Brain pericyte (primary cell): ENCODE measurements around the gene KRTAP9-1.
"Not testable (repeated sequence)": the region's sequence is repeated elsewhere in the genome, so short reads cannot be mapped to it uniquely, and the experiment has no call there.

Experiments
- DNase-seq: peaks from one replicate; pipeline ENCODE4 v3.0.0-alpha.2; 2012; ENCODE audit warnings: low read depth, low spot score

KRTAP9-1 gene, protein sequence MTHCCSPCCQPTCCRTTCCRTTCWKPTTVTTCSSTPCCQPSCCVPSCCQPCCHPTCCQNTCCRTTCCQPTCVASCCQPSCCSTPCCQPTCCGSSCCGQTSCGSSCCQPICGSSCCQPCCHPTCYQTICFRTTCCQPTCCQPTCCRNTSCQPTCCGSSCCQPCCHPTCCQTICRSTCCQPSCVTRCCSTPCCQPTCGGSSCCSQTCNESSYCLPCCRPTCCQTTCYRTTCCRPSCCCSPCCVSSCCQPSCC

GRCh38 chr17:41189837-41190318 is at the start of gene KRTAP9-1:
KRTAP9-1 (plus strand) TSS chr17:41189887; CDS start chr17:41189887, 0 bp downstream.
- DNase-seq: not testable (repeated sequence)

- no peak for DNase-seq
These were observed 49.1 kb upstream of the KRTAP9-1 start, which contains the start of gene KRTAP4-6 for GRCh38 chr17:41140360-41141131. KRTAP4-6 (minus strand) TSS chr17:41140544; CDS start chr17:41140487, 57 bp downstream.

- no peak for DNase-seq
These were observed 48.3 kb upstream of the KRTAP9-1 start for GRCh38 chr17:41141361-41141760.

- DNase-seq: no peak
These were observed 44.8 kb upstream of the KRTAP9-1 start for GRCh38 chr17:41144846-41145245.

DNA sequence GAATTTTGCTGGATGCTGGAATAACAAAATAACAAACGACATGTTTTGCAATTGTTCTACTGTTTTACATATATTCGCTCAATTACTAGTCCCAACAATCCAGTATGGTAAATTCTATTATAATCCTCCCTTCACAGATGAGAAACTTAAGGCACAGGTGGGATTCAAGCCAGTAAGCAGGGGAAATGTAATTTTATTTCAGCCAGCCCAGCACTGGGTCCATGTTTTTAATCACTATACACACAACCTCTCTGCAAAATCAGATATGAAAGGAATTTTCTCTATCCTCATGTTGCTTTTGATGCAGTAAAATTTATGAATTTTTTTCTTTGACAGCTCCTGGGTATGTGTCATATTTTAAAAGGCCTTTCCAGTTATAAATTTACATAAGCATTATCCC is 44.4 kb upstream of the KRTAP9-1 start:
- DNase-seq: no peak

DNA sequence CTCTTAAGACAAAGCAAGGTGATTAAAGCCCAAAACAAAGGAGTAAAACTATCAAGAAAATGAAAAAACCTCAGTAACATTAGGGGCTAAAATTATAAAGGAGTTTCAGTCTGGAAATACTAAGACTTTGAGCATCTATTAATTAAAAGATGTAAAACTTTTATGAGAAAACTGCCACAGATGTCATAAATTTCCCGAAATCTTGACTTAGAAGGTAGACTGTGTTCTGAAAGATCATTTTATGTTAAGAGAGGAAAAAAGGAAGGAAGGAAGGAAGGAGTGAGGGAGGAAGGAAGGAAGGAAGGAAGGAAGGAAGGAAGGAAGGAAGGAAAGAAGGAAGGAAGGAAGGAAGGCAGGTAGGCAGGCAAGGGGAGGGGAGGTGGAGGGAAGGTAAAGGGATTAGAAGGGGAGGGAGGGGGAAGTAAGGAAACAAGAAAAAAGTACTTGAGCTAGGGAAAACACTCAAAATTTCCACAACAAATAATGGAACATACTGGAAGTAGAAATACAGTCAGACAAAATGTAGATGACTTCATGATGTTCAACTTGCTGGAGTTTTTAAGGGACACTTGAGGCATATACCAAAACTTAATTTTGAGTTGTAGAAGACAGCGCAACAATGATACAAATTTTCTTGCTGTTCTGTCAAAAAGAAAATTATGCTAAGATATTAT is 42.0 kb upstream of the KRTAP9-1 start:
- no peak for DNase-seq

- not testable (repeated sequence) for DNase-seq
These were observed 40.6 kb upstream of the KRTAP9-1 start for GRCh38 chr17:41148971-41149651.

DNA sequence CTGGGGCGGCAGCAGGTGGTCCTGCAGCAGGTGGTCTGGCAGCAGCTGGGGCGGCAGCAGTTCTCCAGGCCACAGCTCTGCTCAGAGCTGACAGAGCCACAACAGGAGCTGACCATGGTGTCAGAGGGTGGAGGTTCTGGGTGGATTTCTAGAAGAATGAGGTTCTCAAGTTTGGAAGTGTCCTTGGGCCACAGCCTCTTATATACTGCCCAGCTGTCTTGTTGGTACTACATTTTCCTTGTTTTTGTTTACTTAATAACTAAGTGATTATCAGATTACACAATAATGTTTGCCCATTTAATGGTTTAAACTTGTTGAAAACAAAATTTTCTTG is 40.1 kb upstream of the KRTAP9-1 start, which contains the start of gene KRTAP4-5:
TSS of gene KRTAP4-5 (minus strand) at position 174 of the 334 bp plus-strand sequence. CDS start at position 116, 58 bp downstream.
- DNase-seq: no peak

- DNase-seq: no peak
These were observed 39.7 kb upstream of the KRTAP9-1 start for GRCh38 chr17:41150026-41150425.

- DNase-seq: no peak
These were observed 38.2 kb upstream of the KRTAP9-1 start for GRCh38 chr17:41151525-41151924.

DNA sequence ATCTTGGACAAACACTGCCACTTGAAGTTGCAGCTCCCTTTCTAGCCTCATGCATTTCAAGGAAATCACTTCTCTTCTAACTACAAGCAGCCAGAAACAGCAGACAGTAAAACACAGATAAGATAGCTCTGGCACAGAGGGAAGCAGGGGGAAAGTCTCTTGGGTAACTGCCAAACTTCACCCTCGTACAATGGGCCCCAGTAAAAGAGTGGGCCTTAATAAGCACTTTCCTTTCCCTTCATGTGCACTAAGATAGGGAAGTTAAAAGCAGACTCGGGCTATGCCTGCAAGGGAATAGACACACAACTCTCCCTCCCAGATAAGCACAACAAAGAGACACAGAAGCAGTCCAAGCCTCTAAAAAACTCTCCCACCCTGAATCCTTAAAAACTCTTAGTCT is 35.8 kb upstream of the KRTAP9-1 start:
- no peak for DNase-seq

DNA sequence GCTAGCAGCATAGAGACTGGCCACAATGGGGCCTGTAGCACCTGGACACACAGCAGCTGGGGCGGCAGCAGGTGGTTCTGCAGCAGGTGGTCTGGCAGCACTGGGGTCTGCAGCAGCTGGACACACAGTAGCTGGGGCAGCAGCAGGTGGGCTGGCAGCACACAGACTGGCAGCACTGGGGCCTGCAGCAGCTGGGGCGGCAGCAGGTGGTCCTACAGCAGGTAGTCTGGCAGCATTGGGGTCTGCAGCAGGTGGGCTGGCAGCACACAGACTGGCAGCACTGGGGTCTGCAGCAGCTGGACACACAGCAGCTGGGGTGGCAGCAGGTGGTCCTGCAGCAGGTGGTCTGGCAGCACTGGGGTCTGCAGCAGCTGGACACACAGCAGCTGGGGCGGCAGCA is 29.5 kb upstream of the KRTAP9-1 start:
- DNase-seq: not testable (repeated sequence)

- no peak for DNase-seq
These were observed 29.0 kb upstream of the KRTAP9-1 start, which contains the start of gene KRTAP4-4 for GRCh38 chr17:41160648-41161047. KRTAP4-4 (minus strand) TSS chr17:41160748; CDS start chr17:41160691, 57 bp downstream.

DNA sequence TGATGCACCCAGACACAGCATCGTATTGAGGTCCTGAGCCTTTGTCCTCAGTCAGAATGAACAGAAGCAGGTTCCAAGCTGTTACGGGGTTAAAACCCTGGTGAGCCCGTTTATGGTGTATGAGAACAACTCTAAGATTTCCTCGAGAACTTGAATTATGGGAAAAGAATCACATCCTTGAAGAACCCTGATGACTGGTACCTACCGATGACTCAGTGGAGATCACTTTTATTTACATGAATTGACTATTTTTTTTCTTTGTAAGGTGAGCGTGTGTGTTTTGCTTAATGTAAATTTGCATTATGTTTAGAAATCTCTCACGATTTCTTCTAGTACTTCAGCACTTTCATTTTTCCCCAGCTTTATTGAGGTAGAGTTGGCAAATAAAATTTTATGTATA is 25.9 kb upstream of the KRTAP9-1 start:
- no peak for DNase-seq

DNA sequence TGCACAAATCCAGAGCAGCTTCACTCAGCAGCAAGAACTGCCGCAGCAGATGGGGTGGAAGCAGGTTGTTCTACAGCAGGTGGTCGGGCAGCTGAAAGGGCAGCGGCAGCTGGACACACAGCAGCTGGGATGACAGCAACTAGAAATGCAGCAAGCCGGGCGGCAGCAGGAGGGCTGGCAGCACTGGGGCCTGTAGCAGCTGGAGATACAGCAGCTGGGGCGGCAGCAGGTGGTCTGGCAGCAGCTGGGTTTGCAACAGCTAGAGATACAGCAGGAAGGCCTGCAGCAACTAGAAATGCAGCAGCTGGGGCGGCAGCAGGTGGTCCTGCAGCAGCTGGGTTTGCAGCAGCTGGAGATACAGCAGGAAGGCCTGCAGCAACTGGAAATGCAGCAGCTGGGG is 22.1 kb upstream of the KRTAP9-1 start:
- DNase-seq: no peak

DNA sequence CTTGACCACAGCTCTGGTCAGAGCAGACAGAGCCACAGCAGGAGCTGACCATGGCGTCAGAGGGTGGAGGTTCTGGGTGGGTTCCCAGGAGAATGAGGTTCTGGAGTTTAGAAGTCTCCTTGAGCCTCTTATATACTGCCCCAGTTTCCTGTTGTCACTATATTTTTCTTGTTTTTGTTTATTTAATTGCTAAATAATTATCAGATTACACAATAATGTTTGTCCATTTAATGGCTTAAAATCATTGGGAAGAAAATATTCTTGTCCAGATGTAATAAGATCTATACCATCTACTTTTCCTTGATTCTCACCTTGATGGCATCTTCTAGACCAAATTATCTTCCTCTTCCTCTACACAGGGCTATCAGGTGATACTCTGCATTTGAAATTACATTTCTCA is 21.6 kb upstream of the KRTAP9-1 start, which contains the start of gene KRTAP4-3:
TSS of gene KRTAP4-3 (minus strand) at position 101 of the 400 bp plus-strand sequence. CDS start at position 52, 49 bp downstream.
- DNase-seq: no peak

DNA sequence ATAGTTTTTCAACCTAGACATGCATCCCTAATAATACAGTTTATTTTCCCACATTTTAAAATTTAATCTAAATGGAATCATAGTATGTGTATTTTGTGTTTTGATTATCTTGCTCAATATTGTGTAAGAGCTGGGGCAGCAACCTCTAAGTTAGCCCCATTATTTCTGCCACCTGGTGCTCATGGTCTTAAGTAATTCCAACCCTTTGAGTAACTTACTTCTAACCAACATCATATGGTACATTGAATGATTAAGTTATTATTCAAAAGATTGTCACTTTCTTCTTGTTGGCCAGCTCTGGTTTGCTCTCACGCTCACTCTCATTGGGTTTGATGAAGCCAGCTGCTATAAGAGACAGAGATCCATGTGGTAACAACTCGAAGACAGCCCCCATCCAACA is 17.8 kb upstream of the KRTAP9-1 start:
- DNase-seq: no peak

- DNase-seq: no peak
These were observed 12.8 kb upstream of the KRTAP9-1 start for GRCh38 chr17:41176744-41177387.

GRCh38 chr17:41177727-41178271 is 11.9 kb upstream of the KRTAP9-1 start, which contains the start of gene KRTAP4-2:
KRTAP4-2 (minus strand) TSS chr17:41178221; CDS start chr17:41178164, 57 bp downstream.
- DNase-seq: no peak

DNA sequence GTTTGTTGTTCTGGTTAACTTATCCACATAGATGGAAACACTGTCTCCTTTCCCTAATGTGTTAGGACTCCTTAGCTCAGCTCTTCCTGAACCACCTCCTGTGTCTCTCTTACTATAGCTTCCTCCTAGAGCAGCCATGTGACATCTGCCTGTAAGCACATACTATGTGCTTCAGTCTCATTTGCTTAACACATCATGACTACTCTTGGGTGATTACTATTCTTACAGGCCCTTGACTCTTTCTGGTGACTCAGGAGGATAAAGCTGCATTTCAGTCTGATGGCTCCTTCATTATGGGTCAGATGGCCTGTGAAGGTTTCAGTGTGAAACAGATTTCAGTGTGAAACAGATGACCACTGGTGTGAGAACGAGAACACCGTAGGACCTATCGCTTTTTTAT is 11.3 kb upstream of the KRTAP9-1 start:
- DNase-seq: no peak
